GM21619 (cell line): ENCODE results near the gene P2RX3.
"Not testable (repeated sequence)": the region's sequence is repeated elsewhere in the genome, so short reads cannot be mapped to it uniquely, and the experiment has no call there.

ENCODE experiments used
- ATAC-seq: cut with Tn5 transposase; IDR thresholded peaks from one replicate; pipeline ENCODE4 v1.9.1; 2021; ENCODE audit not compliant: unreplicated experiment

Gene P2RX3

DNA sequence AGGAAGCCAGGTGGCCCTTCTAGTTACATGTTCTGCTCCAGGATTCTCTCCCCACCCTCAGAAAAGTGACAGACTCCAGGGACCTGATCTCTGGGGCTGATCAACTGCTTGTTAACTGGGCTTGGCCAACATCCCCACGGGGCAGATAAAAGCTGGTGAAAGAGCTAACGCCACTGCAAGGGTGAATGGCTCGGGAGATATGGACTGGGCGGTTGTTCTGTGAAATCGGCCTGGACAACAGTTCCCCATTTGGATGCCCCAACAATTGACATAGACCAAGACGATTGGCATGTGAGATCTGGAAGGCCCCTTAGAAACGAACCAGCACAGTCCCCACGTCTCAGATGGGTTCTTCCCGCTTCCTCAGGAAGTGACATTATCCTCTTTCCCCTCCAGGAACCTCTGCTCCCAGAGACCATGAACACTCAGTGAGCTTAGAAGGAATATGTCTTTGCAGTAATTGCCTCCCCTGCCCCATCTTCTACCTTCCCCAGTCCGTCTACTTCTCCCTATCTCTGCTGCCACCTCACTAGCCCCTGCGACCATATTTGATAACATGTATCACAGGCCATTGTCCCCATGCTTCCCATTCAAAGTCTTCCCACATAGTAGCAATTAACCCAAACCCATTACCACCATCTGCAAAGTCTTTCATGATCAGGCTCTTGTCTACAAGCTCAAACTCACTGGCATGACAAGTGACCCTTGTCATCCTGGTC, 57.9 kb downstream of the P2RX3 start:
- ATAC-seq, result no peak

DNA sequence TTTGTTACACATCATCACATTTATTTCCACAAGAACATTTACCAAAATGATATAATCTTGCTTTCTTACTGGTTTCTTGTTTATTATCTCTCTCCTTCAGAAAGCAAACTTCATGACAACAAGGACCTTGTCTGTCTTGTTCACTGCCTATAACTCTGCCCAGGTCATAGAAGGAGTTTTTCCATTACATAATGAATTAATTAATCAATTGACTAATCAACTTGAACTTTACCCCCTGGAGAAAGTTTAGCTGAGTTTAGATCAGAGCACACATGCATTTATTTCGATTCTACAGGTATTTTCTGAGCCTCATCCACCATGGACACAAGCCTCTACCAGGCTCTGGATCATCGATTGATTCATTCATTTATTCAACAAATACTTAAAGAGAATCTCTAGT, 58.6 kb downstream of the P2RX3 start:
- ATAC-seq, result no peak

DNA sequence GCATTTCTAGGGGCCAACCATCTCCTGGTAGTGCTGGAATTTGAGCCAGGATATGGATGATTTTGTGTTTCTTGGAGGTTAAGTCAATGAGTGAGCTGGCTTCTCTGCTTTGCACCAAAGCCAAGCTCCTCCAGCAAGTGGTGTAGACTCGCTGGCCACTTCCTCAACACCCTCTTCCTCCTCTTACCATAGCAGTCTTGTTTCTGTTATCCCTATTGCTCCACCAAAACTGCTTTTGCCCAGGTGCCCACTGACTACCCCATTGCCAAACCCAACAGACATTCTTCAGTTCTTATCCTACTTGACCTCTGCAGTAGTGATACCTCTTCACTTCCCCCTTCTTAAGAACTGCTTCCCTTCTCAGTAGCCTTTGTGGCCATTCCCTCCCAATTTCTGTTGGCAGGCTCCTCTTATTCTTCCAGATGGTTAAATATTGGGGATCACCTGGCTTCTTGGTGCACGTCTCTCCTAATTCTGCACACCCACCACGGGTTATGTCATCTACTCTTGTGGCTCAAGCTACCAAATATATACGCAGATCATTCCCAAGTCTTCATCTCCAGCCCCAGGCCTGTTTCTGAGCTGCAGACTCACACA, 59.3 kb downstream of the P2RX3 start:
- no peak for ATAC-seq

DNA sequence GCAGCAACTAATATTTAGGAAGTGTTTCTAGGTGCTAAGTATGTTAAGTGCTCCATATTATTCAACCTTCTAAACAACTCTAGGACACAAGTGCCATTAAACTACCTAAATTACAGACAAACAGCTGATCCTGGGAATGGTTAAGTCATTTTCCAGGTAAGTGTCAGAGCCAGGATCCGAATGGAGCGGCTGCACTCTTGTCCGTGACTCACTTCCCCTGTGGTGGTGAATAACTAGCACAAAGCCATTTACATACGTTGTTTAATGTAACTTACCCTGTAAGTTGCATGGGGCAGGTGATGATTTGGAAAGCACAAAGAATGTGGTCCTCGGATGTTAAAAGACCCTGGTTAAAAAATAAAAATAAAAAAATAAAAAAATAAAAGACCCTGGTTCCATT, 61.1 kb downstream of the P2RX3 start:
- no peak for ATAC-seq

DNA sequence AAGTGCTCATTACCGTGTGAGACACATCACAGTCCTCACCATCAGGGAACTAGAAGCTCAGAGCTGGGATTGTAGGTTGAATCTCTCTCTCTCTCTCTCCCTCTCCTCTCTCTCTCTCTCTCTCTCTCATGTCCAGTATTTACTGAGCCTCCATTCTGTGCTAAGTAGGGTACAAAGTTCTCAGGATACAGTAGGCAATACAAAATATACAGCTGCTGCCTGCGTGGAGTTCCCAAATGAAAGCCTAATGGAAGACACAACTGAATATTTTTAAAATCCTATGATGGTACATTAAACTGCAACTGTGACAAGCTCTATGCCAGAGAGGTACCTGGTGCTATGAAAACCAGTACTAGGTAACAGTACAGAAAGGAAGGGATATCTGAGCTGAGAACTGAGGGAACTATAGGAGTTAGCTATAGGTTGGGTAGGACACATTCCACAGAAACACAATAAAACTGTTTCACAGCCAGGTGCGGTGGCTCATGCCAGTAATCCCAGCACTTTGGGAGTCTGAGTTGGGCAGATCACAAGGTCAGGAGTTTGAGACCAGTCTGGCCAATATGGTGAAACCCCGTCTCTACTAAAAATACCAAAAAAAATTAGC, 61.9 kb downstream of the P2RX3 start:
- no peak for ATAC-seq

DNA sequence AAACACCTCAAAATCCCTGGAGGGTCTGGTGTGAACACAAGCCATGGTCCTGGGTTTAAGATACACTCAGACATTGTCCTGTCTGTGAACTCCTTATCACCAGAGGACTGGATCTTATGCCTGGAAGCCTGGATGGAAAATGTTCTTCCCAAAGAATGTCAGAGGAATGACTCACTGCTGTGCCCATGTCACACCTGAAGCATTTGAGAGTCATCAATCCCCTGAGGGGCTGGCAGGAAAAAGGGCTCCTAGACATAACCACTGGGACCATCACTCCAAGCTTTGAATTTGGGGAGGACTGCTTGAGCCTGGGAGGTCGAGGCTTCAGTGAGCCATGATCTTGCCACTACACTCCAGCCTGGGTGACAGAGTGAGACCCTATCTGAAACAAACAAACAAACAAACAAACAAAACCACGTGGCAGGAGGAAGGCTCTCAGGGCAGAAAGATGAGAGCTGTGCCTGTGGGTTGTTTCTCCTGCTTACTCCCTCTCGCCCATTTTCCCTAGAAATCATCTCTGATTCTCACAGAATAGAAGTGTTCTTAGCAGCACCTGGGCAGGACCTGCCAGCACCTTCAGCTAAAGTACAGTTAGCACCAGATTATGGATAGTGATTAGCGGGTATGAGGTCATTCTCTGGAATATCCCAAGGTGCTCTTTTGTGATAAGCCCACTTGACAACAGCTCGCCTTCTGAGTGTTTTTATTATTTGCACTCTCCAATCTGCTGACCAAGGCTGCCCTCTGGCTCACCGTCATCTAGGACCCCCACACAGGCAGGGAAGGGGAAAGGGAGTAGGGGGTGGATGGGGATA, 64.2 kb downstream of the P2RX3 start:
- no peak for ATAC-seq

DNA sequence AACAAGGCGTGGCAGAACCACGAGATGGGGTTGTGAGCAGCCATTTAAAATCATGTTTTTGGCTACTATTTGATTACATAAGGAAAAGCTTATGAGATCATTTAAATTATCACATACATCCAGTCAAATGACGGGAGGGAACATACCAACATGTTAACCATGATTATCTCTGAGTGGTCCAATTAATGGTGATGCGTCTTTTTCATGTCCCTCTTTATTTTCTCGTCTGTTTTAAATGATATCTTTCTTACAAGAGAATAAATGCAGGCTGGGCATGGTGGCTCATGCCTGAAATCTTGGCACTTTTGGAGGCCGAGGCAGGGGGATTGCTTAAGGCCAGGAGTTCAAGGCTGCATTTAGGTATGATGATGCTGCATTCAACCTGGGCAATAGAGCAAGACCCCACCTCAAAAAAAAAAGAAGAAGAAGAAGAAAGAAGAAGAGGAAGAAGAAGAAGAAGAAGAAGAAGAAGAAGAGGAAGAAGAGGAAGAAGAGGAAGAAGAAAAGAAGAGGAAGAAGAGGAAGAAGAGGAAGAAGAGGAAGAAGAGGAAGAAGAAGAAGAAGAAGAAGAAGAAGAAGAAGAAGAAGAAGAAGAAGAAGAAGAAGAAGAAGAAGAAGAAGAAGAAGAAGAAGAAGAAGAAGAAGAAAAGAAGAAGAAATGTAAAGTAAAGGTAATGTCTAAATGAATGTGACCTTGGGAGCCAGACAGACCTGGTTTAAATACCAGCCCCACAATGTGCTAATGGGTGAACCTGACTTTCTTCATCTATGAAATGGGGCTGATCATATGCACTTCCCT, 65.0 kb downstream of the P2RX3 start:
- not testable (repeated sequence) for ATAC-seq

DNA sequence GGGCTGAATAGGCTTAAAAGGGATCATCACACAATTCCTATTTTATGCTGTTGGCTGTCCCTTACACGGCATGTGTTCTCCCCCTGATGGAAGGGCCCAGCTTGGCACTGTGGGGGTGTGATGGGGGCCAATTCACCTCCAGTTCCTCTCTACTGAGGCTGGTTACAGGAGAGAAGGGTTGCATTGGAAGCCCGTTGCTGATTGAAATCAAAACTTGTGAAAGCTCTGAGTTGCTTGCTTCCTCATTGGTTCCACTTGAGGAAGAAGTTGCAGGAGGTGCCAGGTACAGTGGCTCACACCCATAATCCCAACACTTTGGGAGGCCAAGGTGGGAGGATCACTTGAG, 65.6 kb downstream of the P2RX3 start:
- ATAC-seq, result no peak

DNA sequence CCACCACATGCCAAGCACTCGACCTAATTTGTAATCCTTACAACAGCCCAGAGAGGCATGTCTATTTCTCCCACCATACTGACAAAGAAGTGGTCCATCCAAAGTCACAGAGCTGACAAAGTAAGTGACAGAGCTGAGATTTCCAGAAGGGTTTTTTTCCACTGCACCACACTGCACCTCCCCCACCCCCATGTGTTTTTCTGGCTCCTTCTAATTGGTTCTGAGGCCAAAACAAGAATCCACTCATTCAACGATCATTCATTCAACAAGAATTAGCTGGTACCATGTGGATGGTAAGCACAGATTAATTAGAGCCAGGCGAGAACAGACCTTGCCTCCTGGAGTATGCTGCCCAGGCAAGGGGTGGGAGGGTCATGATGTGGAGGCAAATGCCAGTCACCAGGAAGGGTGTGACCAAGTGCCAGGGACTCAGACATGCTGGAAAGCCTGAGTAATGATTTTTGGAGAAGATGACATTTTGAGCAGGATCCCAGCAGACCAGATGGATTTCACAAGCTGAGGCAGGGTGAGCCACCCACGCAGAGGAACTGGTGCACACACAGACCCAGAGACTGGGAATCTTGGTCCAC, 67.2 kb downstream of the P2RX3 start:
- ATAC-seq, result no peak

DNA sequence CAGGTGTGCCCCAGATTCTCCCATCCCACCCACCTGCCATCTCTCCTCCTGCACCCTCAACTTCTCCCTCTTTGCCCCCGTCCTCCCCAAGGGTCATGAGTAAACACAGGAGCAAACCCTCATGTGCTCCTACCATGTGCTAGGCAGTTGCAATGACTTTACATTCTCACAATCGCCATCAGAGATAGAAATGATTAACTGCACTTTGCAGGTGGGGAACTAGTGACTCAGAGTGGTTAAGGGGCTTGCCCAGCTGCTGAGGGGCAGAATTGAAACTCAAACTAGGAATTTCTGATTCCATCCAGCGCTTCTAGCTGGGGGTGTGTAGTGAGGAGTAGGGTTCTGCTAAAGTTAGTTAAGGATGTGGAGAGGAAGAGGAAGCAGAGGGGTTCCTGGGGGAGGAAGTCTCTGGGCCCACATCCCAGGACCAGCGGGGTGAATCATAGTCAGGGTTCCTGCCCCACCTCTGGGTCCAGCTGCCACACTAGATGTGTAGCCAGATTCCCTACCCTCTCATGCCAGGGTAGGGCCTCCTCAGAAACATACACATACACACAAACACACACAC, 68.3 kb downstream of the P2RX3 start:
- peak; percentile 78 for ATAC-seq

DNA sequence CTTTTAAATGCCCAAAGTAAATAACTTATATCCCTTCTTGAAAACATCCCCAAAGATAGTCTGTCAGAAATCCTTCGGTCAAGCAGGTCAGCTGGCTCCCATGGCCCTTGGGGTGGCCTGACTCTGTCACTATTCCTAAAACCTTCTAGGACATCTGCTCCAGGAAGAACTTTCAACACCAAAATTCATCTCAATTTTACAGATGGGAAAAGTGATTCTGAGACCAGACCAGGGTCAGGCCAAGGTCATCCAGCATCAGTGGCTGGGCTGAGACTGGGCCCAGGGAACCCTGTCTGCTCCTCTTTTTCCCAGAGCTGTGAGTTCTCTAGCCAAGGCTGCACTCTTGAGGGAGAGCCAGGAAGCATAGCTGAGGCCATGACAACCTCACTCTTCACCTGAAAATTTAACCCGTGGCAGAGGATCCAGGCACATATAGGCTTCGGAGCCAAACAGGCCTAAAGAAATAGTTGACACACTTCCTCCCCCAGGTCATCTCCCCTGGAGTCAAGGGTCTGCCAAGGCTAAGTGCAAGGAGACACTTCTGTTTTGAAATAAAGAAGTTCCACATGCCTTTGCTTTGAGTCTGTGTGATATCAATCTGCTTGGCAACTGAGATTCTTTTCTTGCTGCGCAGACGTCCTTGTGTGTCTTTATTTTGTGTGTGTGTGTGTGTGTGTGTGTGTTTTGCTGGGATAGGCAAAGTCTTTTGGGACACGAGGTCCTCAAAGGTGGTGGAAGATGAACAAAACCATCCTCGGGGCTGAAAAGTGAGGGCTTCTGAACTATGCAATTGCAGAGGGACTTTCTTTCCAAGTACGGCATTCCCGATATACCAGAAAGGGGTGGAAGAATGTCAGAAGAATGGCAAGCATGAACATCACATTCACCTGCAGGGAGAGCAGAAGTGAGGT, 69.1 kb downstream of the P2RX3 start:
- no peak for ATAC-seq

DNA sequence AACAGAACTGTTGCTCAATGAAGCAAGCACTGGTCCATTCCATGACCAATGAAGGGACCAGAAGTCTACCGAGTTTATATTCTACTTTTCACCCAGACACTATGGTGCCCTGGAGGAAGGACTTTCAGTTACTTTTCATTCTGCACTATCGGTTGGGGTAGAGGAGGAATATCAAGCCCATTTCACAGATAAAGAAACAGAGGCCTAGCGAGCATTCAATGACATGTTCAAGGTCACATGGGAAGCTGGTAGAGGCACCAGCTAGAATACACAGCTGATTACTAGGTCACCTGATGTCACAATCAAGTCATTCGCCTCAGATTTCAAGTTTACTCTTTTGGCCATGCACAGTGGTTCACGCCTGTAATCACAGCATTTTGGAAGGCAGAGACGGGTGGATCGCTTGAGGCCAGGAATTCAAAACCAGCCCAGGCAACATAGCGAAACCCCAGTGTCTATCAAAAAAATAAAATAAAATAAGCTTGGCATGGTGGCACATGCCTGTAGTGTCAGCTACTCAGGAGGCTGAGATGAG, 69.9 kb downstream of the P2RX3 start:
- ATAC-seq, result no peak

DNA sequence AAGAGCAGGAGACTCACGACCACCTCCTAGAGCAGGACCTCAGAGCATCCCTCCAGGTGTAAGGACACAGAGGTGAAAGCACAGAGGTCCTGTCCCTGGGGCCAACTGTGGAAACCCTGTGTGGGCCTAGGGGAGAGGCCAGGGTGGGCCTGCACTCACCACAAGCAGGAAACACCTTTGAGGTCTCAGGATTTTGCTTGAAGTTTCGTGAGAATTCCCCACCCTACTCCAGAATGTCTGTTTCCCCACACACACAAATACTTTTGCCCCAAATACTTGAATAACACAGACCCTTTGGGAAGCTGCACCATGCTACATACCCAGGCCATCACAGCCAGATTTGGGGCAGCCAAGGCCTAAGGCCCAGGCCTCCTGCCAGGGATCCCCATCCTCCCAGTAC, 70.6 kb downstream of the P2RX3 start:
- ATAC-seq, result no peak

DNA sequence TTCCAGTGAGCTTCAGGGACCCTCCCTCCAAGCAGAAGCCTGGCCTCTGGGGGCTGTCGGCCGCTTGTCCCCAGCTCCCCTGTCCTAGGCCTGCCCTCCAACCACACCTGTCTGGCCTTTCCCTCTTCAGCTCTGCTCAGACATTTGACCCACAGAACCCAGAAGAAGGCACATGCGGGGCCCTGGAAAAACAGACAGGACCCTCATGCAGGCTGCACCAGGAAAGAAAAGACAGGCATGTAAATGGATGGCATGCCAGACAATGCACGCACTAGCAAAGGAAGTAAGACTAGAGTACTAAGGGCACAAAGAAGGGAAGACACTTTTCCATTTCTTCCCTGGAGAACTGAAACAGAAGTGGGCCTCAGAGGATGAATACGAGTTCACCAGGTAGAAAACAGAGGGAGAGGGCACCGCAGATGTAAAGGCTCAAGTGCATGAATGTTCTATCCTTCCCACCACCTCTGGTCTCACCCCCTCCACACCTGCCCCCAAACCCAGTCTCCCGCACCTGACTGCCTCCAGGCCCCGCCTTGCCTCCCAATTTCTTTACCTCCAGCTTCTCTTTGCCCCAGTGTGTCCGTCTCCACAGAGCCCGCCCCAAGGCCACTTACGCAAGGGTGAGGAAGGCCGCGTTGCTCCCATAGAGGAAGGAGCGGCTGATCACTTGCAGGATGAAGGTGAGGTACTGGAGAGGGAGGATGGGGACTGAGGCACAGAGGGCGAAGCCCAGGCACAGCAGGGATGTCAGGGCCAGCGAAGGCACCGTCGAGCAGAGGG, 71.4 kb downstream of the P2RX3 start:
- no peak for ATAC-seq

DNA sequence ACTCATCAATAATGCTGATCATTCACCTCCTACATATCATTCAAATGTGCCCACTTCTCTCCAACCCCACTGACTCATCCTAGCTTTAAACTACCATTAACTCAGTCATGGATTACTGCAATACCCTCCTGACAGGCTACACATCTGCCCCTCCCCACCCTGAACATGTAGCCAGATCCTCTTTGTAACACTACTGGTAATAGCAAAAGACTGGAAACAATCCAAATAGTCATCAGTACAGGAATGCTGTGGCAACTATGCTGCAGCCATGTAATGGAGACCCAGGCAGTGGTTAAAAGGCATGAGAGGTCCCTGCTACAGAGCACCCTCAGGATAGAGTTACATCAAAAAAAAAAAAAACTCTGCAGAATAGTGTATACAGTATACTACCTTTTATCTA, 72.1 kb downstream of the P2RX3 start:
- ATAC-seq, result no peak

DNA sequence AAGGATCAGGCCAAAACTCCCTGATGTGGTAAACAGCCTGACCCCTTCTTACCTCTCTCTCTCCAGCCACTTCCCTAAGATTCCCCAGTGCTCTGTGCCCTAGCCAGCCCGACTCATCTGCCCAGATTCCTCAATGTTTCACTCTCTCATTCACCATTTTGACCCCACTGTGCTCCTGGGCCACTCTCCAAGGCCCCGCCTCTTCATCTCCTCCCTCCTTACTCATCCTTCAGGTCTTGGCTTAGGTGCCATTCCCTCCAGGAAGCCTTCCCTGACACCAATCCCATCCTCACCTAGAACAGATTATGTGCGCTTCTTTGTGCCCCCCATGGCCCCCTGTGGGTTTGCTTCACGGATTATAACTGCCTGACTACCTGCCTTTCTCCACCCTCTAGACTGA, 75.5 kb downstream of the P2RX3 start:
- no peak for ATAC-seq

DNA sequence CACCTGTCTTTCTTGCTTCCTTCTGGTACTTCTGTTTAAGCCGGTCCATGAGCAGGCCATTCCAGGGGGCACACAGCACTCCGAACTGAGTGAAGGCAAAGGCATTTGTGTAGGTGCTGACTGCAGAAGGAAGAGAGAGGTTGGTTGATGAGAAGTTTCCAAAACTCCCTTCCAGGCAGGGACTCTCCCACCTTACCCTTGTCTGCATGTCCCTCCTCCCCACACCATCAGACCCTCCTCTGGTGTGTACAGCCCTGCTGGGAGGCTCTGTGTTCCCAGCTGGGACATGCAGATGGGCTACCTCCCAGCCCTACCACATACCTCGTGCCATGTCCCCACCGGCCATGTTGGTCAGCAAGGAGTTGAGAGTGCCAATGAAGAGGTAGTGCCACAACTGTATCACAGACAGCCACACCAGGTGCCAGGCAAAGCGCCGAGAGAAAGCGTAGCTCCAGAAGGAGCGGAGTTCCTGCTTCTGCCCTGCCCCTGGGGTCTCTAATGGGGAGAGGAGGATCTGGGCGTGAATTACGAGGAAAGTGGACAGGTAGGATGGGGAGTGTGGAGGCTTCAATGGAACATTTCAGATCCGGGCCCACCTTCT, 76.6 kb downstream of the P2RX3 start:
- no peak for ATAC-seq

DNA sequence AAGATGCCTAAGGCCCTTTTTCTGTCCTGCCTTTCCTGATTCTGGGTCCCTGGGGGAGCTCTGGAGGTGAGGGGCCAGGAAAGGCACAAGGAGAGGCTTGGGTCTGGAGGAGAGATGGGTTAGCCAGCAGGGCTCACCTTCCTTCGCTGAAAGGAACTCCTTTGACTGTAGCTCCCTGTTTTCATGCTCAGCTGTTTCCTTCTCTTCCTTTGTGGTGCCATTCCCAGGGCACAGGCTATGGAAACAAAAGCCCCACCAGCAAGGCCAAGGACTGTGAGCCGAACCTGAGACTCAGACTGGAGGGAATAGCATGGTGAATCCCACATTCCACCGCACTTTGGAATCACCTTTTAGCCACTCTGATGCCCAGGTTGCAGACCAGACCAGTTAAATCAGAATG, 78.3 kb downstream of the P2RX3 start:
- ATAC-seq, result no peak
